ENCODE data around the gene GALNT7.

Gene GALNT7

GRCh38 chr4:173237152-173237551, 68.5 kb downstream of the GALNT7 start (continued):
- TF ChIP-seq ZBTB11 (tag by site-specific recombination; conservative IDR thresholded peaks at IDR 0.05; ENCODE audit: low read depth), result no peak
- no peak for TF ChIP-seq ZSCAN16 (tag by site-specific recombination; IDR thresholded peaks at IDR 0.05)
- no peak for TF ChIP-seq SP3 (tag by site-specific recombination; IDR thresholded peaks at IDR 0.05)
- TF ChIP-seq FEZF1 (tag by site-specific recombination; IDR thresholded peaks at IDR 0.05), result no peak
- 0 out of 2 replicates have a peak, but pooled peaks have one; percentile 18 for TF ChIP-seq MZF1 (tag by site-specific recombination; IDR thresholded peaks at IDR 0.05; ENCODE audit: borderline replicate concordance)
- TF ChIP-seq IKZF3 (tag by site-specific recombination; IDR thresholded peaks at IDR 0.05), result 0 out of 2 replicates have a peak, but pooled peaks have one; percentile 28
- TF ChIP-seq ZNF398 (tag by site-specific recombination; IDR thresholded peaks at IDR 0.05), result no peak
- no peak for TF ChIP-seq ZNF529 (tag by site-specific recombination; IDR thresholded peaks at IDR 0.05; ENCODE audit: insufficient replicate concordance)
- TF ChIP-seq PRDM6 (tag by site-specific recombination; IDR thresholded peaks at IDR 0.05), result peak; percentile 84
- TF ChIP-seq ZXDB (tag by site-specific recombination; IDR thresholded peaks at IDR 0.05), result no peak
- no peak for TF ChIP-seq ZNF610 (tag by site-specific recombination; IDR thresholded peaks at IDR 0.05; ENCODE audit: borderline replicate concordance)
- no peak for TF ChIP-seq ZNF175 (tag by site-specific recombination; IDR thresholded peaks at IDR 0.05)
- TF ChIP-seq, protein P1, sequence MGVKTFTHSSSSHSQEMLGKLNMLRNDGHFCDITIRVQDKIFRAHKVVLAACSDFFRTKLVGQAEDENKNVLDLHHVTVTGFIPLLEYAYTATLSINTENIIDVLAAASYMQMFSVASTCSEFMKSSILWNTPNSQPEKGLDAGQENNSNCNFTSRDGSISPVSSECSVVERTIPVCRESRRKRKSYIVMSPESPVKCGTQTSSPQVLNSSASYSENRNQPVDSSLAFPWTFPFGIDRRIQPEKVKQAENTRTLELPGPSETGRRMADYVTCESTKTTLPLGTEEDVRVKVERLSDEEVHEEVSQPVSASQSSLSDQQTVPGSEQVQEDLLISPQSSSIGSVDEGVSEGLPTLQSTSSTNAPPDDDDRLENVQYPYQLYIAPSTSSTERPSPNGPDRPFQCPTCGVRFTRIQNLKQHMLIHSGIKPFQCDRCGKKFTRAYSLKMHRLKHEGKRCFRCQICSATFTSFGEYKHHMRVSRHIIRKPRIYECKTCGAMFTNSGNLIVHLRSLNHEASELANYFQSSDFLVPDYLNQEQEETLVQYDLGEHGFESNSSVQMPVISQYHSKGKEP (tag by site-specific recombination; IDR thresholded peaks at IDR 0.05), result peak; percentile 100

DNA sequence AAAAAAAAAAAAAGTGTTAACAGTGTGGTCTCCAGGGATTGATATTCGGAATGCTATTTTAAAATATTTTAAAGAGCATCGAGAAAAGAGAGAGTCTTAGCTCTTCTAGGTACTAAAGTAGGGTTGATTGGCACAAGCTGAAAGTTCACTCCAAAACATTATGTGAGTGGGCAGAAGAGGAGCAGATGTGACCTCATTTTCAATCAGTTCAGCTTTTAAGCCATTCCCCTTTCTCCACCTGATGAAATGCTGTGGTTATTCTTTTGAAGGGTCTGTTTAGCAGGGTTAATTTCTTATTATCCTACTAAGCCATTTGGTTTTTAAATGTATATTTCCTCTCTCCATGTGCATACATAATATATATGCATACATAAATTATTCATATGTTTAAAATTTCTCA, 69.2 kb downstream of the GALNT7 start:
- Histone ChIP-seq H3K4me3 (ENCODE audit: low read depth, low read length) (no peak overlapping the region), H3K36me3 (ENCODE audit: control insufficient read depth in 2 of 2, insufficient read depth in 1 of 2, low read length in 2 of 2) (no peaks in the 10 kb centered on the region), H3K4me1 (ENCODE audit: control insufficient read depth, insufficient read depth, low read length) (peaks cover 18% of the 10 kb centered on the region), H3K27ac (ENCODE audit: extremely low read depth, low read depth, low read length) (no peak overlapping the region), H3K9me3 (ENCODE audit: control insufficient read depth, insufficient read depth, low read depth, low read length) (no peaks in the 10 kb centered on the region)
- ChIA-PET POLR2A (no interaction called here), CTCF (interaction anchor here (0.6 to 1.3 kb wide), 5 partner anchors 9 to 172 kb away, joined by 3 to 4 read pairs (median 3); no protein-coding TSS in a partner anchor)
- no peak for TF ChIP-seq ZNF174 (tag by site-specific recombination; IDR thresholded peaks at IDR 0.05)
- TF ChIP-seq SP7 (tag by site-specific recombination; IDR thresholded peaks at IDR 0.05), result no peak
- no peak for TF ChIP-seq ZNF133 (tag by site-specific recombination; IDR thresholded peaks at IDR 0.05)
- TF ChIP-seq ZBTB1 (tag by site-specific recombination; IDR thresholded peaks at IDR 0.05), result no peak
- no peak for TF ChIP-seq SCRT1 (tag by site-specific recombination; IDR thresholded peaks at IDR 0.05; ENCODE audit: borderline replicate concordance)
- TF ChIP-seq ZNF626 (tag by site-specific recombination; IDR thresholded peaks at IDR 0.05), result no peak
- no peak for TF ChIP-seq ZNF423 (tag by site-specific recombination; IDR thresholded peaks at IDR 0.05)
- TF ChIP-seq GFI1B (tag by site-specific recombination; IDR thresholded peaks at IDR 0.05), result 0 out of 2 replicates have a peak, but pooled peaks have one; percentile 25
- TF ChIP-seq ZFHX2 (tag by site-specific recombination; conservative IDR thresholded peaks at IDR 0.05), result 0 out of 2 replicates have a peak, but pooled peaks have one; percentile 15
- TF ChIP-seq ELK4 (IDR thresholded peaks at IDR 0.05; ENCODE audit: borderline replicate concordance, low read depth, low read length), result no peak
- TF ChIP-seq RBAK (tag by site-specific recombination; IDR thresholded peaks at IDR 0.05), result no peak
- no peak for TF ChIP-seq GLIS1 (tag by site-specific recombination; IDR thresholded peaks at IDR 0.05)
- no peak for TF ChIP-seq ZNF48 (tag by site-specific recombination; IDR thresholded peaks at IDR 0.05)
- TF ChIP-seq ZBTB17 (tag by site-specific recombination; IDR thresholded peaks at IDR 0.05), result no peak
